A549 (cell line): ENCODE results near the gene INPP5A. TPM values are rescaled to one million over a fixed set of nuclear protein-coding genes. Genes with fewer than 3 reads are reported as not detected.

Source experiments
- ATAC-seq, 2 experiments: fragments of 200-7000 bp in 1 of 2; fragments of >200 bp in 1 of 2; cut with Nextera tagmentation in 1 of 2; cut with Tn5 transposase in 1 of 2; 3 replicates each; pipeline versions ENCODE4 v1.8.0 to v1.9.1; 2018 to 2020; ENCODE audit warnings: mild to moderate bottlenecking in 1 of 2, moderate library complexity in 1 of 2
- CTCF ChIA-PET: fragments of 300-600 bp; sonication (Branson Sonifier 250); formaldehyde crosslinking; extraction: SDS; loops from one replicate; lab custom pipeline; 2021; ENCODE audit warnings: antibody characterized with exemption, inconsistent platforms; lab: Yijun Ruan, JAX
- POLR2A ChIA-PET: fragments of 350-600 bp; formaldehyde crosslinking; extraction: SDS; loops from one replicate; lab custom pipeline; 2021; ENCODE audit warnings: antibody characterized with exemption, inconsistent platforms; lab: Yijun Ruan, JAX
- DNase-seq, 2 experiments: peaks; one replicate each; pipeline versions ENCODE4 v3.0.0 to v3.0.0-alpha.2; 2011 to 2016; ENCODE audit warnings: low read depth in 1 of 2, low spot score in 1 of 2
- FAIRE-seq: peaks from 2 replicates; lab custom pipeline; 2011; peaks lifted over from hg19 to GRCh38; lab: Jason Lieb, UNC
- H3K27ac ChIP-seq, 2 experiments: fragments of >200 bp; sonication (Bioruptor Twin); formaldehyde crosslinking; 3 replicates each; pipeline ENCODE4 v1.5.1; 2016 to 2017
- H3K4me1 ChIP-seq: fragments of >200 bp; sonication (Bioruptor Twin); formaldehyde crosslinking; 3 replicates; pipeline ENCODE4 v1.6.1; 2016
- H3K4me2 ChIP-seq: fragments of >200 bp; sonication (Bioruptor Twin); formaldehyde crosslinking; 3 replicates; pipeline ENCODE4 v1.6.1; 2016
- H3K4me3 ChIP-seq: fragments of >200 bp; sonication (Bioruptor Twin); formaldehyde crosslinking; 3 replicates; pipeline ENCODE4 v1.5.1; 2016
- H3K9me3 ChIP-seq: fragments of >200 bp; sonication (Bioruptor Twin); formaldehyde crosslinking; 3 replicates; pipeline ENCODE4 v1.6.1; 2016
- ATOH8 ChIP-seq: fragments of 250-450 bp; sonication (Bioruptor Pico); IDR thresholded peaks from 2 replicates; pipeline ENCODE4 v1.5.0; 2020; ENCODE audit warnings: low read depth, mild to moderate bottlenecking, moderate library complexity
- BCL3 ChIP-seq: fragments of >200 bp; sonication (Bioruptor Twin); formaldehyde crosslinking; IDR thresholded peaks from 3 replicates; pipeline ENCODE4 v1.6.1; 2016
- BHLHE40 ChIP-seq: IDR thresholded peaks from 2 replicates; pipeline ENCODE4 v1.6.1; 2012; ENCODE audit warnings: low read depth, low read length, inconsistent platforms
- CBX2 ChIP-seq: fragments of 200-600 bp; sonication (generic); IDR thresholded peaks from 2 replicates; pipeline ENCODE4 v1.6.1; 2016; ENCODE audit warnings: low read depth, mild to moderate bottlenecking, borderline replicate concordance
- CEBPB ChIP-seq, 2 experiments: fragments of >200 bp in 1 of 2; sonication (Bioruptor Twin) in 1 of 2; formaldehyde crosslinking in 1 of 2; IDR thresholded peaks; 2 replicates each; pipeline ENCODE4 v1.6.1; 2012 to 2016
- CTCF ChIP-seq: fragments of >200 bp; sonication (Bioruptor Twin); formaldehyde crosslinking; IDR thresholded peaks from 3 replicates; pipeline ENCODE4 v1.5.1; 2016
- E2F6 ChIP-seq: IDR thresholded peaks from 2 replicates; pipeline ENCODE4 v1.6.1; 2012; ENCODE audit warnings: low read depth, borderline replicate concordance
- EHMT2 ChIP-seq: fragments of 200-600 bp; sonication (generic); IDR thresholded peaks from 2 replicates; pipeline ENCODE4 v1.6.1; 2016; ENCODE audit warnings: antibody characterized with exemption, low read depth, mild to moderate bottlenecking, moderate library complexity
- ELK1 ChIP-seq: fragments of 150-350 bp; IDR thresholded peaks from 2 replicates; pipeline ENCODE4 v1.6.1; 2014; ENCODE audit warnings: low read depth, mild to moderate bottlenecking, low read length
- EP300 ChIP-seq, 2 experiments: fragments of >200 bp; sonication (Bioruptor Twin); formaldehyde crosslinking; IDR thresholded peaks; 2 replicates in 1 of 2; 3 replicates in 1 of 2; pipeline ENCODE4 v1.6.1; 2016 to 2017
- FOSB ChIP-seq: fragments of 250-450 bp; sonication (Bioruptor Pico); IDR thresholded peaks from 2 replicates; pipeline ENCODE4 v1.5.0; 2020; ENCODE audit warnings: mild to moderate bottlenecking, moderate library complexity
- FOXS1 ChIP-seq: fragments of 250-450 bp; sonication (Bioruptor Pico); IDR thresholded peaks from 2 replicates; pipeline ENCODE4 v1.5.0; 2020; ENCODE audit warnings: mild to moderate bottlenecking, moderate library complexity
- HES2 ChIP-seq: fragments of >200 bp; sonication (Bioruptor Twin); formaldehyde crosslinking; IDR thresholded peaks from 2 replicates; pipeline ENCODE4 v1.6.1; 2016
- HMGXB4 ChIP-seq: fragments of 250-450 bp; sonication (Bioruptor Pico); IDR thresholded peaks from 2 replicates; pipeline ENCODE4 v1.5.0; 2021; ENCODE audit warnings: mild to moderate bottlenecking, moderate library complexity, borderline replicate concordance
- HOXB13 ChIP-seq: fragments of 250-450 bp; sonication (Bioruptor Pico); IDR thresholded peaks from 2 replicates; pipeline ENCODE4 v1.5.0; 2020; ENCODE audit warnings: low read depth, mild to moderate bottlenecking, moderate library complexity
- HOXB5 ChIP-seq: fragments of 250-450 bp; sonication (Bioruptor Pico); IDR thresholded peaks from 2 replicates; pipeline ENCODE4 v1.5.0; 2020; ENCODE audit warnings: mild to moderate bottlenecking, moderate library complexity
- MAZ ChIP-seq: fragments of 150-350 bp; IDR thresholded peaks from 2 replicates; pipeline ENCODE4 v1.6.1; 2014; ENCODE audit warnings: antibody characterized with exemption, low read depth, low read length, borderline replicate concordance
- MYC ChIP-seq: IDR thresholded peaks from 2 replicates; pipeline ENCODE4 v1.6.1; 2012; ENCODE audit warnings: mild to moderate bottlenecking, inconsistent platforms, low read length, improper control_type of control experiment, borderline replicate concordance
- NPAS2 ChIP-seq: fragments of 250-450 bp; sonication (Bioruptor Pico); IDR thresholded peaks from 2 replicates; pipeline ENCODE4 v1.8.0; 2022; ENCODE audit warnings: mild to moderate bottlenecking, moderate library complexity, borderline replicate concordance
- NR3C1 ChIP-seq: fragments of >200 bp; sonication (Bioruptor Twin); formaldehyde crosslinking; IDR thresholded peaks from 3 replicates; pipeline ENCODE4 v1.6.1; 2017
- PBX3 ChIP-seq: IDR thresholded peaks from 2 replicates; pipeline ENCODE4 v1.6.1; 2012
- RAD21 ChIP-seq, 2 experiments: fragments of >200 bp in 1 of 2; sonication (Bioruptor Twin) in 1 of 2; formaldehyde crosslinking in 1 of 2; IDR thresholded peaks in 1 of 2; conservative IDR thresholded peaks in 1 of 2; 2 replicates in 1 of 2; 3 replicates in 1 of 2; pipeline ENCODE4 v1.6.1; 2012 to 2018; ENCODE audit warnings: inconsistent platforms in 1 of 2
- RNF2 ChIP-seq: fragments of 200-600 bp; sonication (generic); IDR thresholded peaks from 2 replicates; pipeline ENCODE4 v1.6.1; 2016; ENCODE audit warnings: low read depth, mild to moderate bottlenecking, antibody characterized with exemption, moderate library complexity, borderline replicate concordance
- TP53 ChIP-seq: fragments of 250-450 bp; sonication (Bioruptor Pico); IDR thresholded peaks from 2 replicates; pipeline ENCODE4 v1.5.0; 2021; ENCODE audit warnings: mild to moderate bottlenecking, moderate library complexity
- ZFP36 ChIP-seq: fragments of 450-650 bp; IDR thresholded peaks from 2 replicates; pipeline ENCODE4 v1.6.1; 2014; ENCODE audit warnings: borderline replicate concordance; ENCODE audit not compliant: partially characterized antibody
- ZNF302 ChIP-seq: fragments of 250-450 bp; sonication (Bioruptor Pico); IDR thresholded peaks from 2 replicates; pipeline ENCODE4 v1.9.0; 2021; ENCODE audit warnings: inconsistent platforms, mild to moderate bottlenecking, moderate library complexity
- ZSCAN20 ChIP-seq: fragments of 250-450 bp; sonication (Bioruptor Pico); IDR thresholded peaks from 2 replicates; pipeline ENCODE4 v1.8.0; 2022; ENCODE audit warnings: mild to moderate bottlenecking, moderate library complexity
- WGBS: methylation state at CpG from one replicate; pipeline ENCODE4 v1.1.6; 2017; ENCODE audit errors: missing lambda C conversion rate; 5-methylcytosine and 5-hydroxymethylcytosine counted together
- polyA plus RNA-seq, 4 experiments: library from polyadenylated mRNA; depleted of rRNA in 3 of 4; stranded (reverse); fragments of >200 nt; fragmentation: RNase III in 1 of 4; extraction: RNeasy Plus Mini Kit Qiagen cat#74134 plus additional on column Dnase treatment in 1 of 4; gene quantifications; 2 replicates in 3 of 4; 3 replicates in 1 of 4; pipeline ENCODE4 v1.2.3, GENCODE V29; 2011 to 2017

INPP5A gene
- polyA plus RNA-seq, 2 of the 4 experiments (the other 2 are of a cell fraction) = 13.7 to 15.1 TPM

GRCh38 chr10:132724446-132724845 is 186.9 kb downstream of the INPP5A start (continued):
- no peak for TF ChIP-seq HES2
- TF ChIP-seq RNF2 = no peak
- no peak for TF ChIP-seq EP300 (IDR thresholded peaks at IDR 0.05)
- TF ChIP-seq RAD21 (conservative IDR thresholded peaks at IDR 0.05 in 1 of 2, IDR thresholded peaks at IDR 0.05 in 1 of 2) = no peak
- no peak for TF ChIP-seq MYC
- no peak for TF ChIP-seq E2F6
- no peak for TF ChIP-seq CTCF
- TF ChIP-seq NPAS2 = no peak
- no peak for TF ChIP-seq HOXB13 (CRISPR knock-in tag)

GRCh38 chr10:132725202-132725601 is 187.6 kb downstream of the INPP5A start:
- WGBS = 91% methylated on average over 14 of the region's 16 CpGs
- no peak for DNase-seq
- ChIA-PET CTCF (interaction anchor here (1.1 kb wide), 1 partner anchor 20 kb away, joined by 3 read pairs; no protein-coding TSS in a partner anchor), POLR2A (no interaction called here)
- Histone ChIP-seq H3K4me2 (no peak overlapping the region), H3K4me1 (no peaks in the 10 kb centered on the region), H3K4me3 (no peak overlapping the region), H3K9me3 (no peaks in the 10 kb centered on the region), H3K27ac (no peak overlapping the region)
- FAIRE-seq = no peak
- no peak for TF ChIP-seq FOXS1
- TF ChIP-seq ZNF302 (CRISPR knock-in tag) = no peak
- no peak for TF ChIP-seq ZFP36
- TF ChIP-seq BHLHE40 = no peak
- no peak for TF ChIP-seq ATOH8
- no peak for TF ChIP-seq NR3C1
- no peak for TF ChIP-seq ZSCAN20 (CRISPR knock-in tag)
- no peak for TF ChIP-seq PBX3
- TF ChIP-seq CBX2 = no peak
- TF ChIP-seq HOXB5 (CRISPR knock-in tag) = no peak
- no peak for TF ChIP-seq CEBPB (IDR thresholded peaks at IDR 0.05)
- TF ChIP-seq MAZ = no peak
- ATAC-seq = no peak; a peak in 1 of 6 replicates

GRCh38 chr10:132726194-132726593 is 188.6 kb downstream of the INPP5A start:
- Histone ChIP-seq H3K27ac (no peak overlapping the region), H3K4me2 (no peak overlapping the region), H3K4me1 (no peaks in the 10 kb centered on the region), H3K4me3 (no peak overlapping the region), H3K9me3 (no peaks in the 10 kb centered on the region)
- POLR2A ChIA-PET = no interaction called here
- FAIRE-seq (no peak), DNase-seq (no peak), ATAC-seq (no peak)
- CTCF ChIA-PET = interaction anchor here (1.1 kb wide), 1 partner anchor 21 kb away, joined by 3 read pairs; no protein-coding TSS in a partner anchor
- no peak for TF ChIP-seq CBX2
- TF ChIP-seq TP53 (CRISPR knock-in tag) = no peak
- no peak for TF ChIP-seq HMGXB4
- no peak for TF ChIP-seq EP300 (IDR thresholded peaks at IDR 0.05)
- TF ChIP-seq ZSCAN20 (CRISPR knock-in tag) = no peak
- no peak for TF ChIP-seq ELK1
- no peak for TF ChIP-seq FOSB (CRISPR knock-in tag)
- no peak for TF ChIP-seq EHMT2
- TF ChIP-seq BCL3 = no peak
- no peak for TF ChIP-seq HOXB13 (CRISPR knock-in tag)
- WGBS = 94% methylated on average over 20 of the region's 21 CpGs
